Kidney (tissue), 14 donors: Measurements from ENCODE around the gene CYTH2. TPM values are rescaled to one million over a fixed set of nuclear protein-coding genes. Genes with fewer than 3 reads are reported as not detected.

Experiments
- DNase-seq, 5 donors: peaks; one replicate each; pipeline ENCODE4 v3.0.0-alpha.2; 2013 to 2020
- FAIRE-seq: peaks from 2 replicates; lab custom pipeline; 2012; peaks lifted over from hg19 to GRCh38; lab: Jason Lieb, UNC
- H3K27ac ChIP-seq, 2 donors: one replicate each; pipeline ENCODE4 v1.7.0; 2013; ENCODE audit warnings: low read depth in 2 of 2, low read length in 2 of 2, inconsistent platforms in 1 of 2
- H3K27me3 ChIP-seq: one replicate; pipeline ENCODE4 v1.7.1; 2013; ENCODE audit warnings: low read length, inconsistent platforms; ENCODE audit not compliant: control insufficient read depth, insufficient read depth
- H3K36me3 ChIP-seq, 3 donors: one replicate each; pipeline versions ENCODE4 v1.7.0 to v1.7.1; 2013; ENCODE audit warnings: low read length in 3 of 3, control low read depth in 1 of 3, inconsistent platforms in 1 of 3; ENCODE audit not compliant: insufficient read depth in 3 of 3, control insufficient read depth in 2 of 3
- H3K4me1 ChIP-seq, 3 donors: one replicate each; pipeline versions ENCODE4 v1.7.0 to v1.7.1; 2013; ENCODE audit warnings: low read length in 3 of 3, inconsistent platforms in 1 of 3, low read depth in 1 of 3; ENCODE audit not compliant: control insufficient read depth in 2 of 3, insufficient read depth in 2 of 3
- H3K4me3 ChIP-seq, 3 donors: one replicate each; pipeline versions ENCODE4 v1.7.0 to v1.8.1; 2013; ENCODE audit warnings: low read length in 3 of 3, control low read depth in 1 of 3, inconsistent platforms in 1 of 3
- H3K9ac ChIP-seq, 3 donors: one replicate each; pipeline versions ENCODE4 v1.7.0 to v1.7.1; 2013; ENCODE audit warnings: low read length in 3 of 3, control low read depth in 1 of 3, inconsistent platforms in 1 of 3
- H3K9me3 ChIP-seq, 3 donors: one replicate each; pipeline versions ENCODE4 v1.7.0 to v1.7.1; 2013; ENCODE audit warnings: low read length in 3 of 3, control low read depth in 1 of 3, inconsistent platforms in 1 of 3; ENCODE audit not compliant: control insufficient read depth in 2 of 3, insufficient read depth in 1 of 3
- intact Hi-C: fragments of 100-400 bp; cut with DNase I; formaldehyde crosslinking; loops from one replicate; pipeline ENCODE4 v1.11.1; 2022
- polyA plus RNA-seq: library from polyadenylated mRNA; stranded (reverse); fragments of 350-450 nt; fragmentation: Illumina TruSeq; extraction: RNeasy Lipid Tissue Mini Kit (QIAGEN cat#74804); gene quantifications from one replicate; pipeline ENCODE4 v1.2.3, GENCODE V29; 2014; ENCODE audit warnings: low read depth, low replicate concordance; ENCODE audit not compliant: insufficient read depth
- total RNA-seq: library from RNA; stranded (reverse); fragmentation: NEBNext Ultra II Directional; extraction: Animal tissue kit (Norgen Biotek cat#: 25700); gene quantifications from one replicate; pipeline ENCODE4 v1.2.1, GENCODE V29; 2021
- TF ChIP-seq, protein P1 (sequence below): IDR thresholded peaks from 3 replicates; pipeline ENCODE4 v1.5.1; 2012; ENCODE audit warnings: mild to moderate bottlenecking, moderate library complexity, borderline replicate concordance; ENCODE audit not compliant: insufficient read depth; ENCODE audit errors: extremely low read depth
- donor health status: control.
- donor health status: control.
- donor health status: control.
- donor health status: control.
- donor health status: control.
- donor health status: DM: yes; HTN: yes; CAD: no.
- donor health status: Normal renal cell carcinoma (clear cell type).

The CYTH2 gene
- total and polyA plus RNA-seq, 2 donors from 2014 or later, result 51.0 to 96.1 TPM

DNA sequence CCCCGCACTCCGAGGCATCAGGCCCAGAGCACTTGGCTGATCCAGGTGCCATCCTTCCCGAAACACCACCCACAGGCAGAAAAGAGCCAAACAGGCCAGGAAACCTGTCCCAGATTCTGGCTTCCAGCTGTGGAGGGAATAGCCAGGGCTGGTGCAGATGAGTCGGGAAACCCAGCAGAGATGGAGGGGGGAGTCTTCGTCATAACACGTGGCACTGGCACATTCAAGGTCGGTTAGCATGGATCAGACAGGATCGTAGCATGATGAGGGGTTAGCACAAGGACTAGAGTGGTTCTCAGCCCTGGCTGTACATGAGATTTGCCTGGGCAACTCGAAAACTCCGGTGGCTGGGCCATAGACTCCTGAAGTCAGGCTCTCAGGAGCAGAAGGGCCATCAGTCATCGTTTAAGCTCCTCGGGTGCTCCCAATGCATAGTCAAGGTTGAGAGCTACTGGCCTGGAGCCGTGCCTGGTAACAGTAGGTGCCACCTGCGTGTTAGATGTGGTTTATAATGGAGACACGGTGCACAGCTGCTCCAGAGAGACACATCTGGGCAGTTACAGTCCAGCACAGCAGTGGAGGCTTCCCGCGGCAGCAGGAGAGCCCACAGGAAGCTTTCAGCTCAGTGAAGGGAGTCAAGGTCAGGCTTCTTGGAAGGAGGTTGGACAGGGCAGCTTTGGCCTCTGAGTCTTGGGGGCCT lies 6.3 kb downstream of the CYTH2 start:
- H3K4me3 ChIP-seq, result no peak overlapping the region
- TF ChIP-seq, protein P1, sequence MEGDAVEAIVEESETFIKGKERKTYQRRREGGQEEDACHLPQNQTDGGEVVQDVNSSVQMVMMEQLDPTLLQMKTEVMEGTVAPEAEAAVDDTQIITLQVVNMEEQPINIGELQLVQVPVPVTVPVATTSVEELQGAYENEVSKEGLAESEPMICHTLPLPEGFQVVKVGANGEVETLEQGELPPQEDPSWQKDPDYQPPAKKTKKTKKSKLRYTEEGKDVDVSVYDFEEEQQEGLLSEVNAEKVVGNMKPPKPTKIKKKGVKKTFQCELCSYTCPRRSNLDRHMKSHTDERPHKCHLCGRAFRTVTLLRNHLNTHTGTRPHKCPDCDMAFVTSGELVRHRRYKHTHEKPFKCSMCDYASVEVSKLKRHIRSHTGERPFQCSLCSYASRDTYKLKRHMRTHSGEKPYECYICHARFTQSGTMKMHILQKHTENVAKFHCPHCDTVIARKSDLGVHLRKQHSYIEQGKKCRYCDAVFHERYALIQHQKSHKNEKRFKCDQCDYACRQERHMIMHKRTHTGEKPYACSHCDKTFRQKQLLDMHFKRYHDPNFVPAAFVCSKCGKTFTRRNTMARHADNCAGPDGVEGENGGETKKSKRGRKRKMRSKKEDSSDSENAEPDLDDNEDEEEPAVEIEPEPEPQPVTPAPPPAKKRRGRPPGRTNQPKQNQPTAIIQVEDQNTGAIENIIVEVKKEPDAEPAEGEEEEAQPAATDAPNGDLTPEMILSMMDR, result no peak
- peaks cover 0 to 14% (median 0%) of the 10 kb centered on the region in 3 donors for H3K4me1 ChIP-seq
- intact Hi-C loops, result no loop called here
- no peak overlapping the region for H3K9ac ChIP-seq
- H3K27me3 ChIP-seq, result no peaks in the 10 kb centered on the region
- no peaks in the 10 kb centered on the region for H3K9me3 ChIP-seq
- DNase-seq, result no peak
- no peak overlapping the region for H3K27ac ChIP-seq
- H3K36me3 ChIP-seq, result peaks cover 28 to 52% (median 35%) of the 10 kb centered on the region in 3 donors
- FAIRE-seq, result no peak

DNA sequence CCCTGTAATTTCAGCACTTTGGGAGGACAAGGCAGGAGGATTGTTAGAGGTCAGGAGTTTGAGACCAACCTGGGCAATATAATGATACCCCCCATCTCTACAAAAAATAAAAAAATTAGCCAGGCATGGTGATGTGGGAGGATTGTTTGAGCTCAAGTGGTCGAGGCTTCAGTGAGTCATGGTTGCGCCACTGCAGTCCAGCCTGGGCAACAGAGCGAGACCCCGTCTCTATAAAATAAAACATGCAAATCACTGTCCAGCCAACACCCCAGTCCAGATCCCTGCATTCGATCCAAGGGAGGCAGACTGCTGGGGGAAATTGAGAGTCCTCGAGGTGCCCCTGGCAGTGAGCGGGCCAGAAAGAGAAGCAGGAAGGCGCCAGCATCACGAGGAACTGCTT lies 7.0 kb downstream of the CYTH2 start:
- peaks cover 0 to 11% (median 0%) of the 10 kb centered on the region in 3 donors for H3K4me1 ChIP-seq
- TF ChIP-seq, protein P1, result no peak
- H3K9me3 ChIP-seq, result no peaks in the 10 kb centered on the region
- H3K4me3 ChIP-seq, result no peak overlapping the region
- H3K27ac ChIP-seq, result no peak overlapping the region
- intact Hi-C loops, result no loop called here
- FAIRE-seq (no peak), DNase-seq (no peak)
- no peaks in the 10 kb centered on the region for H3K27me3 ChIP-seq
- H3K36me3 ChIP-seq, result peaks cover 22 to 46% (median 29%) of the 10 kb centered on the region in 3 donors
- H3K9ac ChIP-seq, result no peak overlapping the region

DNA sequence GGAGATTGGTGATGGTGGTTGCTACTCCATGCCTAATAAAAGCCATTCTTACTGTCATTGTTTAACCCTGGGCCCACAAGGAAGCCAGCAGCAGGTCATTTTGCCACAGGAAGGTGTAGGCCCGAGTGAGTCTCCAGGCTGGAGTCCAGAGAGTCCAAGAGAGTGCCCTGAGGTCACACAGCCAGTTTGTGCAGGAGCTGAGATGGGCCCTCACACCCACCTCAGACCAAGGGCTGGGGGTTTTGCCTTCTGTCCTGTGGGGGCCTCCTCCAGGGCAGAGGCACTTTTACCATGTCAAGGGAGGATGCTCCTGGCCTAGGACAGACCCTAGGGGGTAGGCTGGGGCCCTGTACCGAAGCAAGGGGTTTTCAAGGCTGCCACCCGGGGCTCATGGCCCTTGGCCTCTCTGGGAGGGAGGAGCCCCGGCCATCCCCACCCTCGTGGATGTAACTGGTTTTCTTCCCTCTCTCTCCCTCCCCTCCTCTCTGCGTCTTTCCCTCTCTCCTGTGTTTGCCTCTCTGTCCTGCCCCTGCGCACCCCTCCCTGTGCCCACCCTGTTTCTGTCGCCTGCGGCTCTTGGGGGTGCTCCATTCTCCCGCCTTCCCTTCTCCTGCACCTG lies 8.0 kb downstream of the CYTH2 start:
- Histone ChIP-seq H3K36me3 (peaks cover 15 to 39% (median 21%) of the 10 kb centered on the region in 3 donors), H3K4me3 (no peak overlapping the region), H3K4me1 (peaks cover 0 to 10% (median 0%) of the 10 kb centered on the region in 3 donors), H3K9me3 (no peaks in the 10 kb centered on the region), H3K27ac (no peak overlapping the region), H3K9ac (no peak overlapping the region), H3K27me3 (no peaks in the 10 kb centered on the region)
- DNase-seq (no peak), FAIRE-seq (no peak)
- TF ChIP-seq, protein P1, result no peak
- intact Hi-C loops, result no loop called here
